ENCODE results near the gene ZNF341.

ZNF341 gene

GRCh38 chr20:33757458-33757857 is 25.7 kb downstream of the ZNF341 start:
- TF ChIP-seq CTCF (IDR thresholded peaks at IDR 0.05; ENCODE audit: low read length): no peak
- TF ChIP-seq EZH2 (optimal IDR thresholded peaks at IDR 0.05; ENCODE audit: low read depth, low read length): no peak
- no peak for TF ChIP-seq EZH2phosphoT487 (IDR thresholded peaks at IDR 0.05; ENCODE audit: low read length)
- no peak overlapping the region for H3K27ac ChIP-seq (ENCODE audit: low read length)
- no peaks in the 10 kb centered on the region for H3K36me3 ChIP-seq (replicated peaks; ENCODE audit: insufficient read depth, low read length)

GRCh38 chr20:33761698-33762250 is 30.0 kb downstream of the ZNF341 start:
- Histone ChIP-seq H3F3A (ENCODE audit: insufficient read depth, low read length) (no peaks in the 10 kb centered on the region), H3K9me2 (replicated peaks; ENCODE audit: insufficient read depth, low read length) (no peaks in the 10 kb centered on the region), H3K9me3 (replicated peaks; ENCODE audit: insufficient read depth, low read length) (no peaks in the 10 kb centered on the region), H3K36me3 (replicated peaks; ENCODE audit: insufficient read depth, low read length) (no peaks in the 10 kb centered on the region), H3K27me3 (replicated peaks; ENCODE audit: insufficient read depth, low read length) (no peaks in the 10 kb centered on the region), H3K27ac (ENCODE audit: low read length) (no peak overlapping the region), H3K9ac (ENCODE audit: low read length) (no peak overlapping the region), H3K4me3 (ENCODE audit: low read length) (no peak overlapping the region), H3K79me2 (ENCODE audit: low read length) (no peaks in the 10 kb centered on the region), H3K4me1 (ENCODE audit: low read length) (no peaks in the 10 kb centered on the region), H3K4me2 (ENCODE audit: low read depth, low read length) (no peak overlapping the region), H2AFZ (ENCODE audit: low read length) (no peak overlapping the region), H4K20me1 (ENCODE audit: insufficient read depth, low read length) (no peaks in the 10 kb centered on the region)
- DNase-seq: no peak
- no peak for TF ChIP-seq CTCF (IDR thresholded peaks at IDR 0.05; ENCODE audit: low read length)
- TF ChIP-seq EZH2 (optimal IDR thresholded peaks at IDR 0.05; ENCODE audit: low read depth, low read length): no peak
- TF ChIP-seq EZH2phosphoT487 (IDR thresholded peaks at IDR 0.05; ENCODE audit: low read length): no peak

More at GRCh38 chr20:33757458-33757857, 25.7 kb downstream of the ZNF341 start:
- Histone ChIP-seq H3K79me2 (ENCODE audit: low read length) (no peaks in the 10 kb centered on the region), H3K27me3 (replicated peaks; ENCODE audit: insufficient read depth, low read length) (no peaks in the 10 kb centered on the region), H3F3A (ENCODE audit: insufficient read depth, low read length) (no peaks in the 10 kb centered on the region), H3K4me1 (ENCODE audit: low read length) (no peaks in the 10 kb centered on the region), H3K9ac (ENCODE audit: low read length) (no peak overlapping the region), H3K9me2 (replicated peaks; ENCODE audit: insufficient read depth, low read length) (no peaks in the 10 kb centered on the region), H4K20me1 (ENCODE audit: insufficient read depth, low read length) (no peaks in the 10 kb centered on the region), H3K4me2 (ENCODE audit: low read depth, low read length) (no peak overlapping the region), H3K9me3 (replicated peaks; ENCODE audit: insufficient read depth, low read length) (no peaks in the 10 kb centered on the region), H2AFZ (ENCODE audit: low read length) (no peak overlapping the region), H3K4me3 (ENCODE audit: low read length) (no peak overlapping the region)
- no peak for DNase-seq

GRCh38 chr20:33765099-33765498 is 33.3 kb downstream of the ZNF341 start:
- no peaks in the 10 kb centered on the region for H3K79me2 ChIP-seq (ENCODE audit: low read length)
- H3K27me3 ChIP-seq (replicated peaks; ENCODE audit: insufficient read depth, low read length): no peaks in the 10 kb centered on the region
- no peaks in the 10 kb centered on the region for H3K9me3 ChIP-seq (replicated peaks; ENCODE audit: insufficient read depth, low read length)
- H3K4me3 ChIP-seq (ENCODE audit: low read length): no peak overlapping the region
- H3K27ac ChIP-seq (ENCODE audit: low read length): no peak overlapping the region
- no peaks in the 10 kb centered on the region for H3K4me1 ChIP-seq (ENCODE audit: low read length)
- H4K20me1 ChIP-seq (ENCODE audit: insufficient read depth, low read length): no peaks in the 10 kb centered on the region
- no peak overlapping the region for H2AFZ ChIP-seq (ENCODE audit: low read length)
- H3F3A ChIP-seq (ENCODE audit: insufficient read depth, low read length): no peaks in the 10 kb centered on the region
- TF ChIP-seq EZH2 (optimal IDR thresholded peaks at IDR 0.05; ENCODE audit: low read depth, low read length) (no peak), EZH2phosphoT487 (IDR thresholded peaks at IDR 0.05; ENCODE audit: low read length) (no peak), CTCF (IDR thresholded peaks at IDR 0.05; ENCODE audit: low read length) (no peak)
- no peaks in the 10 kb centered on the region for H3K36me3 ChIP-seq (replicated peaks; ENCODE audit: insufficient read depth, low read length)
- no peak overlapping the region for H3K9ac ChIP-seq (ENCODE audit: low read length)
- no peak overlapping the region for H3K4me2 ChIP-seq (ENCODE audit: low read depth, low read length)
- H3K9me2 ChIP-seq (replicated peaks; ENCODE audit: insufficient read depth, low read length): no peaks in the 10 kb centered on the region
- DNase-seq: no peak

Measured in MM.1S (cell line).